ENCODE data around the gene P2RY8. TPM values are rescaled to one million over a fixed set of nuclear protein-coding genes. Genes with fewer than 3 reads are reported as not detected.
"Not testable (repeated sequence)": the region's sequence is repeated elsewhere in the genome, so short reads cannot be mapped to it uniquely, and the experiment has no call there.

Gene P2RY8
- total and polyA plus RNA-seq, 2 of the 4 experiments (the other 2 are of a cell fraction): not detected

DNA sequence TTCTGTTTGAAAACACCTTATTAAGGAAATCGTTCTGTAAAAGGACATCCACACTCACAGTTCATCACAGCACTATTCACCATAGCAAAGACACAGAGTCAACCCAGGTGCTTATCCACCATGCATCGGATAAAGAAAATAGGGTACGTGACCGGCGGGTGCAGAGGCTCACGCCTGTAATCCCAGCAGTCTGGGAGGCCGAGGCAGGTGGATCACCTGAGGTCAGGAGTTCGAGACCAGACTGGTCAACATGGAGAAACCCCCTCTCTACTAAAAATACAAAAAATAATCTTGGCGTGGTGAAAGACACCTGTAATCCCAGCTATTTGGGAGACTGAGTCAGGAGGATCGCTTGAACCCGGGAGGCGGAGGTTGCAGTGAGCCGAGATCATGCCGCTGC lies 2.2 kb upstream of the P2RY8 start:
- peaks cover 16% of the 10 kb centered on the region for H3K9me3 ChIP-seq (ENCODE audit: control insufficient read depth, insufficient read depth, low read length)
- H2BK15ac ChIP-seq (ENCODE audit: low read depth, low read length); H3K27ac ChIP-seq (ENCODE audit: insufficient read depth, low read length); H3K79me1 ChIP-seq (ENCODE audit: low read depth in 1 of 2, low read length in 2 of 2); in situ Hi-C loops (cut with MboI; ENCODE audit: low sequenced_read_pairs); H3K36me3 ChIP-seq (ENCODE audit: control insufficient read depth, insufficient read depth, low read length); H3K4ac ChIP-seq (ENCODE audit: low read depth, low read length); H3K18ac ChIP-seq (ENCODE audit: low read depth, low read length); H4K8ac ChIP-seq (ENCODE audit: low read depth in 2 of 2, low read length in 2 of 2); H3K23ac ChIP-seq (ENCODE audit: low read depth, low read length); H2BK120ac ChIP-seq (ENCODE audit: low read depth, low read length); H4K20me1 ChIP-seq (ENCODE audit: insufficient read depth, low read length); ATAC-seq (ENCODE audit: low read depth); dilution Hi-C loops (cut with HindIII; ENCODE audit: low sequenced_read_pairs, unreplicated experiment); H4K91ac ChIP-seq (ENCODE audit: insufficient read depth, low read depth, low read length); H3K56ac ChIP-seq (ENCODE audit: extremely low read depth, insufficient read depth, low read length); H3K4me2 ChIP-seq (ENCODE audit: low read depth, low read length); H3K4me3 ChIP-seq (ENCODE audit: insufficient read depth, low read depth, low read length); H3K14ac ChIP-seq (replicated peaks; ENCODE audit: low read depth, low read length); H2BK5ac ChIP-seq (ENCODE audit: low read depth, low read length, poor library complexity, severe bottlenecking); DNase-seq; H2AFZ ChIP-seq (replicated peaks; ENCODE audit: low read length, poor library complexity); H3K9me1 ChIP-seq (ENCODE audit: insufficient read depth, low read length); H3K9ac ChIP-seq (ENCODE audit: low read depth, low read length); BruUV-seq (replicated peaks); H3K4me1 ChIP-seq (ENCODE audit: control insufficient read depth, insufficient read depth, low read length); CTCF ChIA-PET; H2BK20ac ChIP-seq (ENCODE audit: low read depth, low read length); H4K5ac ChIP-seq (ENCODE audit: low read depth, low read length); POLR2A ChIA-PET (ENCODE audit: unreplicated experiment); H2AK9ac ChIP-seq (replicated peaks; ENCODE audit: low read depth, low read length, poor library complexity); H2AK5ac ChIP-seq (ENCODE audit: low read depth, low read length); H3K27me3 ChIP-seq (ENCODE audit: control insufficient read depth, insufficient read depth, low read length); intact Hi-C loops (cut with micrococcal nuclease): not testable (repeated sequence)
- 83% methylated on average over 1 of the region's 14 CpGs; no CpG with 5 or more reads in 1 of the 2 experiments for WGBS, 2 experiments (ENCODE audit: extremely low coverage in 2 of 2, insufficient read length in 1 of 2)

DNA sequence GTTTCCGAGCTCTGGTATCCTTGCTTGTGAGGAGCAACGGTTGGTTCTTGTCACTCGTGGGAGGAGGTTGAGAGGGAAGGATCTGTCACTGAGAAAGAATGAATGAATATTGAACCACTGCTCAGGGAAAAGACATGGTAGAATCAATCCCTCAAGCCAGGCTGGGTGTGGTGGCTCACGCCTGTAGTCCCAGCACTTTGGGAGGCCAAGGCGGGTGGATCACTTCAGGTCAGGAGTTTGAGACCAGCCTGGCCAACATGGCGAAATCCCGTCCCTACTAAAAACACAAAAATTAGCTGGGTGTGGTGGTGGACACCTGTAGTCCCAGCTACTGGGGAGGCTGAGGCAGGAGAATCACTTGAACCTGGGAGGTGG lies 718 bp upstream of the P2RY8 start:
- POLR2A ChIA-PET (ENCODE audit: unreplicated experiment): not testable (repeated sequence)

More for the DNA sequence above, 718 bp upstream of the P2RY8 start:
- intact Hi-C loops (cut with micrococcal nuclease); in situ Hi-C loops (cut with MboI; ENCODE audit: low sequenced_read_pairs); H2BK15ac ChIP-seq (ENCODE audit: low read depth, low read length); H3K4me2 ChIP-seq (ENCODE audit: low read depth, low read length); H4K5ac ChIP-seq (ENCODE audit: low read depth, low read length); H2BK120ac ChIP-seq (ENCODE audit: low read depth, low read length); DNase-seq; H4K8ac ChIP-seq (ENCODE audit: low read depth in 2 of 2, low read length in 2 of 2); H2BK20ac ChIP-seq (ENCODE audit: low read depth, low read length); CTCF ChIA-PET; H3K56ac ChIP-seq (ENCODE audit: extremely low read depth, insufficient read depth, low read length); H3K79me1 ChIP-seq (ENCODE audit: low read depth in 1 of 2, low read length in 2 of 2); H4K20me1 ChIP-seq (ENCODE audit: insufficient read depth, low read length); H2AK5ac ChIP-seq (ENCODE audit: low read depth, low read length); H2AFZ ChIP-seq (replicated peaks; ENCODE audit: low read length, poor library complexity); H3K36me3 ChIP-seq (ENCODE audit: control insufficient read depth, insufficient read depth, low read length); H3K23ac ChIP-seq (ENCODE audit: low read depth, low read length); H4K91ac ChIP-seq (ENCODE audit: insufficient read depth, low read depth, low read length); H3K9ac ChIP-seq (ENCODE audit: low read depth, low read length); H2BK5ac ChIP-seq (ENCODE audit: low read depth, low read length, poor library complexity, severe bottlenecking); H3K4ac ChIP-seq (ENCODE audit: low read depth, low read length); H2AK9ac ChIP-seq (replicated peaks; ENCODE audit: low read depth, low read length, poor library complexity); H3K4me3 ChIP-seq (ENCODE audit: insufficient read depth, low read depth, low read length); H3K14ac ChIP-seq (replicated peaks; ENCODE audit: low read depth, low read length); H3K4me1 ChIP-seq (ENCODE audit: control insufficient read depth, insufficient read depth, low read length); H3K27ac ChIP-seq (ENCODE audit: insufficient read depth, low read length); dilution Hi-C loops (cut with HindIII; ENCODE audit: low sequenced_read_pairs, unreplicated experiment); H3K18ac ChIP-seq (ENCODE audit: low read depth, low read length); BruUV-seq (replicated peaks); ATAC-seq (ENCODE audit: low read depth); H3K9me1 ChIP-seq (ENCODE audit: insufficient read depth, low read length); H3K27me3 ChIP-seq (ENCODE audit: control insufficient read depth, insufficient read depth, low read length): not testable (repeated sequence)
- 53% methylated on average over 2 of the region's 7 CpGs; no CpG with 5 or more reads in 1 of the 2 experiments for WGBS, 2 experiments (ENCODE audit: extremely low coverage in 2 of 2, insufficient read length in 1 of 2)
- H3K9me3 ChIP-seq (ENCODE audit: control insufficient read depth, insufficient read depth, low read length): peaks cover 11% of the 10 kb centered on the region; the same call in 1 of the 2 replicates
